Stomach (tissue), 4 donors: ENCODE results near the gene CYP4F12.

ENCODE experiments used
- CTCF ChIP-seq, 7 experiments: fragments of 450-650 bp in 4 of 7; fragments of 200-600 bp in 3 of 7; sonication (generic) in 3 of 7; IDR thresholded peaks; one replicate each; pipeline ENCODE4 v1.5.1; 2016 to 2019; ENCODE audit warnings: antibody characterized with exemption in 7 of 7, control low read depth in 2 of 7, mild to moderate bottlenecking in 1 of 7
- POLR2A ChIP-seq, 4 donors: fragments of 450-650 bp; IDR thresholded peaks; one replicate each; pipeline ENCODE4 v1.6.1; 2016; ENCODE audit warnings: antibody characterized with exemption in 4 of 4, control low read depth in 2 of 4, mild to moderate bottlenecking in 1 of 4, moderate library complexity in 1 of 4

- TF ChIP-seq CTCF (IDR thresholded peaks at IDR 0.05) (no peak), POLR2A (IDR thresholded peaks at IDR 0.05) (no peak)
Measured at GRCh38 chr19:15666186-15666585, 6.7 kb upstream of the CYP4F12 start.
